ENCODE results near the gene TOMM22. TPM values are rescaled to one million over a fixed set of nuclear protein-coding genes. Genes with fewer than 3 reads are reported as not detected.

The TOMM22 gene
- total and polyA plus RNA-seq, 2 donors (not counting 3 experiments of a cell fraction or from before 2014, with no cell fraction given): 62.3 to 98.8 TPM

DNA sequence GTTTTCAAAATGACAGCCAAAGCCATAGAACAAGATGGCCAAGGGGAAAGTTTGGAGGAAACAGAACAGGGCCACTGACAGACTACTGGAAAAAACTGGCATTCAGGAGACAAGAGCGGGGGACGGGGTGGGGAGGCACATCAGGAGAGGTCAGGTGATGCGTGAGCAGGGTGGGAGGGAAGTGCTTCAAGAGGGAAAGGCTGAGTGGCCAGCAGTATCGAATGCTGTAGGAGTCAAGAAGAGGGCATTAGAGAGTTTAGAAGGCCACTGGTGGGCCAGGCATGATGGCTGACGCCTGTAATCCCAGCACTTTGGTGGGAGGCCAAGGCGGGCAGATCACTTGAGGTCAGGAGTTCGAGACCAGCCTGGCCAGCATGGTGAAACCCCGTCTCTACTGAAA is 32.2 kb downstream of the TOMM22 start:
- DNase-seq (ENCODE audit: low read depth, low spot score): no peak
- Histone ChIP-seq H3K4me1 (ENCODE audit: control insufficient read depth, extremely low read depth, insufficient read depth, low read length) (peaks cover 14% of the 10 kb centered on the region), H4K20me1 (replicated peaks; ENCODE audit: control insufficient read depth, extremely low read depth, insufficient read depth, low read length) (no peaks in the 10 kb centered on the region), H3K36me3 (ENCODE audit: control insufficient read depth in 2 of 2, extremely low read depth in 1 of 2, insufficient read depth in 2 of 2, low read length in 2 of 2) (peaks cover 3 to 11% of the 10 kb centered on the region in 2 experiments), H3K27ac (ENCODE audit: insufficient read depth, low read depth, low read length) (no peak overlapping the region), H2AFZ (ENCODE audit: low read depth, low read length) (no peak overlapping the region), H3K27me3 (ENCODE audit: control insufficient read depth in 2 of 2, insufficient read depth in 2 of 2, low read length in 2 of 2) (no peaks in the 10 kb centered on the region), H3K9me1 (replicated peaks; ENCODE audit: control insufficient read depth, extremely low read depth, insufficient read depth, low read length) (no peaks in the 10 kb centered on the region), H3K4me3 (replicated peaks in 1 of 3; ENCODE audit: insufficient read depth in 1 of 3, low read depth in 1 of 3, low read length in 3 of 3) (no peak overlapping the region), H3K79me2 (ENCODE audit: control insufficient read depth, insufficient read depth, low read length) (peaks cover 66% of the 10 kb centered on the region), H3K4me2 (ENCODE audit: insufficient read depth, low read length) (no peak overlapping the region), H3K9ac (replicated peaks; ENCODE audit: extremely low read depth, insufficient read depth, low read length) (no peak overlapping the region), H3K9me3 (replicated peaks; ENCODE audit: control insufficient read depth, insufficient read depth, low read length) (no peaks in the 10 kb centered on the region)
- ChIA-PET CTCF (interaction anchor here (1.2 to 2.5 kb wide), 4 partner anchors 11 to 55 kb away, joined by 3 to 12 read pairs (median 4); no protein-coding TSS in a partner anchor), POLR2A (interaction anchor here (0.6 to 1.5 kb wide), 2 partner anchors 8 to 226 kb away, joined by 3 to 4 read pairs; partner anchors contain the start of gene GTPBP1)
- no peak for FAIRE-seq
- no TSS peak for BruUV-seq (replicated peaks)
- TF ChIP-seq EZH2 (IDR thresholded peaks at IDR 0.05; ENCODE audit: borderline replicate concordance, low read depth, low read length, severe bottlenecking) (no peak), POLR2AphosphoS5 (IDR thresholded peaks at IDR 0.05; ENCODE audit: insufficient read depth, low read depth, low read length) (no peak), MYC (IDR thresholded peaks at IDR 0.05; ENCODE audit: low read depth, low read length) (no peak), FOS (IDR thresholded peaks at IDR 0.05; ENCODE audit: borderline replicate concordance, insufficient read depth, low read length) (no peak), POLR2A (IDR thresholded peaks at IDR 0.05; ENCODE audit: low read depth, low read length) (no peak), JUN (IDR thresholded peaks at IDR 0.05; ENCODE audit: borderline replicate concordance, insufficient read depth, insufficient read length, low read depth) (no peak)
- TF ChIP-seq, protein P1, sequence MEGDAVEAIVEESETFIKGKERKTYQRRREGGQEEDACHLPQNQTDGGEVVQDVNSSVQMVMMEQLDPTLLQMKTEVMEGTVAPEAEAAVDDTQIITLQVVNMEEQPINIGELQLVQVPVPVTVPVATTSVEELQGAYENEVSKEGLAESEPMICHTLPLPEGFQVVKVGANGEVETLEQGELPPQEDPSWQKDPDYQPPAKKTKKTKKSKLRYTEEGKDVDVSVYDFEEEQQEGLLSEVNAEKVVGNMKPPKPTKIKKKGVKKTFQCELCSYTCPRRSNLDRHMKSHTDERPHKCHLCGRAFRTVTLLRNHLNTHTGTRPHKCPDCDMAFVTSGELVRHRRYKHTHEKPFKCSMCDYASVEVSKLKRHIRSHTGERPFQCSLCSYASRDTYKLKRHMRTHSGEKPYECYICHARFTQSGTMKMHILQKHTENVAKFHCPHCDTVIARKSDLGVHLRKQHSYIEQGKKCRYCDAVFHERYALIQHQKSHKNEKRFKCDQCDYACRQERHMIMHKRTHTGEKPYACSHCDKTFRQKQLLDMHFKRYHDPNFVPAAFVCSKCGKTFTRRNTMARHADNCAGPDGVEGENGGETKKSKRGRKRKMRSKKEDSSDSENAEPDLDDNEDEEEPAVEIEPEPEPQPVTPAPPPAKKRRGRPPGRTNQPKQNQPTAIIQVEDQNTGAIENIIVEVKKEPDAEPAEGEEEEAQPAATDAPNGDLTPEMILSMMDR (IDR thresholded peaks at IDR 0.05; ENCODE audit: extremely low read depth in 1 of 2, insufficient read depth in 1 of 2, low read depth in 1 of 2, low read length in 2 of 2): no peak
- dilution Hi-C loops (cut with MboI; ENCODE audit: extremely low pct_ligation_motif_present, low sequenced_read_pairs) (no loop called here), intact Hi-C loops (cut with micrococcal nuclease) (no loop called here)

Data from endothelial cell of umbilical vein (primary cell).